ENCODE data around the gene NEK1.

GRCh38 chr4:169484485-169484884 lies 127.9 kb downstream of the NEK1 start:
- TF ChIP-seq POLR2AphosphoS5 (IDR thresholded peaks at IDR 0.05; ENCODE audit: low read depth, low read length) (no peak), KDM5A (IDR thresholded peaks at IDR 0.05; ENCODE audit: low read length) (no peak), CEBPB (IDR thresholded peaks at IDR 0.05; ENCODE audit: low read depth, low read length) (no peak)
- TF ChIP-seq, protein P1, sequence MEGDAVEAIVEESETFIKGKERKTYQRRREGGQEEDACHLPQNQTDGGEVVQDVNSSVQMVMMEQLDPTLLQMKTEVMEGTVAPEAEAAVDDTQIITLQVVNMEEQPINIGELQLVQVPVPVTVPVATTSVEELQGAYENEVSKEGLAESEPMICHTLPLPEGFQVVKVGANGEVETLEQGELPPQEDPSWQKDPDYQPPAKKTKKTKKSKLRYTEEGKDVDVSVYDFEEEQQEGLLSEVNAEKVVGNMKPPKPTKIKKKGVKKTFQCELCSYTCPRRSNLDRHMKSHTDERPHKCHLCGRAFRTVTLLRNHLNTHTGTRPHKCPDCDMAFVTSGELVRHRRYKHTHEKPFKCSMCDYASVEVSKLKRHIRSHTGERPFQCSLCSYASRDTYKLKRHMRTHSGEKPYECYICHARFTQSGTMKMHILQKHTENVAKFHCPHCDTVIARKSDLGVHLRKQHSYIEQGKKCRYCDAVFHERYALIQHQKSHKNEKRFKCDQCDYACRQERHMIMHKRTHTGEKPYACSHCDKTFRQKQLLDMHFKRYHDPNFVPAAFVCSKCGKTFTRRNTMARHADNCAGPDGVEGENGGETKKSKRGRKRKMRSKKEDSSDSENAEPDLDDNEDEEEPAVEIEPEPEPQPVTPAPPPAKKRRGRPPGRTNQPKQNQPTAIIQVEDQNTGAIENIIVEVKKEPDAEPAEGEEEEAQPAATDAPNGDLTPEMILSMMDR (IDR thresholded peaks at IDR 0.05; ENCODE audit: control extremely low read depth in 1 of 3, insufficient read depth in 1 of 3, low read depth in 1 of 3, low read length in 3 of 3) = no peak
